ENCODE measurements around the gene TANGO2. TPM values are rescaled to one million over a fixed set of nuclear protein-coding genes. Genes with fewer than 3 reads are reported as not detected.

TANGO2 gene
- total RNA-seq, 1 donor from 2014 or later, result 39.4 TPM

Other genes starting within 250 kb of the TANGO2 start
- gene GNB1L, start 166.2 kb upstream of the TANGO2 start, total RNA-seq, result 6.2 TPM
- gene RTL10, start 166.2 kb upstream of the TANGO2 start, total RNA-seq, result 18.4 TPM
- 214 TPM for gene COMT, start 79.3 kb upstream of the TANGO2 start, total RNA-seq
- 26.9 TPM for gene TXNRD2, start 79.3 kb upstream of the TANGO2 start, total RNA-seq
- gene ARVCF, start 4.3 kb upstream of the TANGO2 start, total RNA-seq, result 44.3 TPM
- gene DGCR8, start 59.1 kb downstream of the TANGO2 start, total RNA-seq, result 38.2 TPM
- gene RANBP1, start 95.0 kb downstream of the TANGO2 start, total RNA-seq, result 62.6 TPM
- gene TRMT2A, start 96.1 kb downstream of the TANGO2 start, total RNA-seq, result 67.1 TPM
- gene ZDHHC8, start 110.7 kb downstream of the TANGO2 start, total RNA-seq, result 64.8 TPM
- 0.83 TPM for gene CCDC188, start 129.9 kb downstream of the TANGO2 start, total RNA-seq
- 2.0 TPM for gene RTN4R, start 247.2 kb downstream of the TANGO2 start, total RNA-seq

Data from mucosa of gallbladder (tissue), 1 donor.